NT2/D1 (cell line): ENCODE results near the gene MAT2A.

Source experiments
- SUZ12 ChIP-seq: IDR thresholded peaks from 2 replicates; pipeline ENCODE4 v1.6.1; 2011; ENCODE audit not compliant: insufficient read length, insufficient read depth; ENCODE audit errors: extremely low read depth
- YY1 ChIP-seq: IDR thresholded peaks from 2 replicates; pipeline ENCODE4 v1.6.1; 2011; ENCODE audit not compliant: insufficient read length, insufficient read depth

DNA sequence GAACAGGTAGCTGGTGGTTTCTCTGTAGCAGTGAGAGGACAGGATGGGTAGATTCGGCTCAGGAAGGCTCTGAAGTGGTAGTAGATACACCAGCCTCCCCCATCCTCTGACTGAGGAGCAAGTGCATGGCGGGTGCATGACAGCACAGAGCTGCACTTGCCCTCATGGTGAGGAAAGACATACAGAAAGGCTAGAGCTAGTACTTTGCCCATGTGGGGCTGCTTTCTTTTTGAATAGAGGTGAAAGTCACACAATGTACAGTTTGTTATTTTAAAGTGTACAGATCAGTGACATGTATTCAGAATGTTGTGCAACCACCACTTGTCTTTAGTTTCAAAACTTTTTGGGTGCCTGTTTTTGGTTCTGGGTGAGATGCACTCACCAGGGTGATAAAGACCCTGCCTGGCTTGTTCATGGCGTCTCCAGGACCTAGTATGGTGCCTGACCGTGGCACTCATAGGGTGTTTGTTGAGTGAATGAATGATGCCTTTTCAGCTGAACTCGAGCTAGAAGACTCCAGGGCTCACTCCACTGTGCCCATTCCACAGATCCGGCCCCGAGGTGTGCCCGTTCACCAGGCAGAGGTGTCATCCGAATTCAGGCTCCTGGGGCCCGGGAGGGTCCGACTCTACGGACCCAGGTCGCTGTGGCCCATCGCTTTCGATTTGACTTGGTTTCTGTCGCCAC, 44.8 kb downstream of the MAT2A start:
- TF ChIP-seq YY1 (no peak), SUZ12 (no peak)
